MG63 (cell line): Measurements from ENCODE around the gene ITGAD. TPM values are rescaled to one million over a fixed set of nuclear protein-coding genes. Genes with fewer than 3 reads are reported as not detected.
A peak's percentile ranks its signal among the peaks of the same experiment; 100 is the strongest.

Source experiments
- DNase-seq: peaks from one replicate; pipeline ENCODE4 v3.0.0-alpha.2; 2020
- H3K27me3 ChIP-seq: fragments of 250-450 bp; sonication (Bioruptor Pico); 2 replicates; pipeline ENCODE4 v1.5.1; 2020; ENCODE audit warnings: mild to moderate bottlenecking, moderate library complexity
- H3K36me3 ChIP-seq: fragments of 250-450 bp; sonication (Bioruptor Pico); 2 replicates; pipeline ENCODE4 v1.5.1; 2020; ENCODE audit warnings: mild to moderate bottlenecking, moderate library complexity
- H3K4me3 ChIP-seq: fragments of 250-450 bp; sonication (Bioruptor Pico); 2 replicates; pipeline ENCODE4 v1.5.1; 2020; ENCODE audit warnings: mild to moderate bottlenecking, moderate library complexity
- H3K9me3 ChIP-seq: fragments of 250-450 bp; sonication (Bioruptor Pico); 2 replicates; pipeline ENCODE4 v1.5.1; 2020; ENCODE audit warnings: mild to moderate bottlenecking, moderate library complexity
- total RNA-seq: library from RNA; depleted of rRNA; stranded (reverse); fragments of >200 nt; shearing (Covaris generic); gene quantifications from 2 replicates; pipeline ENCODE4 v1.2.3, GENCODE V29; 2014; ENCODE audit warnings: low replicate concordance; rRNA removed

ITGAD gene
- total RNA-seq: not detected in 2 replicates

GRCh38 chr16:31393056-31393455, at the start of gene ITGAD:
Gene ITGAD (plus strand): TSS chr16:31393335. CDS start chr16:31393361, 26 bp downstream.
- H3K36me3 ChIP-seq: no peaks in the 10 kb centered on the region
- H3K9me3 ChIP-seq: no peaks in the 10 kb centered on the region
- no peak for DNase-seq
- H3K27me3 ChIP-seq: peaks cover 33% of the 10 kb centered on the region
- H3K4me3 ChIP-seq: no peak within 1 kb of the TSS

- Histone ChIP-seq H3K27me3 (peaks cover 6% of the 10 kb centered on the region), H3K4me3 (no peak overlapping the region), H3K36me3 (no peaks in the 10 kb centered on the region), H3K9me3 (no peaks in the 10 kb centered on the region)
- no peak for DNase-seq
These were observed 48.4 kb upstream of the ITGAD start for GRCh38 chr16:31344712-31345111.

GRCh38 chr16:31347445-31347844, 45.7 kb upstream of the ITGAD start:
- Histone ChIP-seq H3K27me3 (no peaks in the 10 kb centered on the region; the same call in 1 of the 2 replicates), H3K36me3 (no peaks in the 10 kb centered on the region), H3K4me3 (no peak overlapping the region), H3K9me3 (no peaks in the 10 kb centered on the region)
- DNase-seq: no peak

- H3K9me3 ChIP-seq: no peaks in the 10 kb centered on the region
- H3K27me3 ChIP-seq: no peaks in the 10 kb centered on the region; the same call in 1 of the 2 replicates
- DNase-seq: no peak
- no peak overlapping the region for H3K4me3 ChIP-seq
- no peaks in the 10 kb centered on the region for H3K36me3 ChIP-seq
These were observed 44.6 kb upstream of the ITGAD start for GRCh38 chr16:31348579-31348978.

GRCh38 chr16:31350275-31351005, 42.7 kb upstream of the ITGAD start:
- H3K27me3 ChIP-seq: no peaks in the 10 kb centered on the region; the same call in 1 of the 2 replicates
- H3K9me3 ChIP-seq: no peaks in the 10 kb centered on the region
- DNase-seq: no peak
- no peak overlapping the region for H3K4me3 ChIP-seq
- no peaks in the 10 kb centered on the region for H3K36me3 ChIP-seq

- no peaks in the 10 kb centered on the region for H3K36me3 ChIP-seq
- DNase-seq: no peak
- no peaks in the 10 kb centered on the region for H3K9me3 ChIP-seq
- H3K27me3 ChIP-seq: no peaks in the 10 kb centered on the region; the same call in 1 of the 2 replicates
- H3K4me3 ChIP-seq: no peak overlapping the region
These were observed 41.7 kb upstream of the ITGAD start for GRCh38 chr16:31351246-31351941.

GRCh38 chr16:31351942-31352325, 41.2 kb upstream of the ITGAD start:
- Histone ChIP-seq H3K4me3 (no peak overlapping the region), H3K27me3 (no peaks in the 10 kb centered on the region; the same call in 1 of the 2 replicates), H3K9me3 (no peaks in the 10 kb centered on the region), H3K36me3 (no peaks in the 10 kb centered on the region)
- no peak for DNase-seq

- no peaks in the 10 kb centered on the region for H3K9me3 ChIP-seq
- no peak for DNase-seq
- H3K4me3 ChIP-seq: no peak overlapping the region
- no peaks in the 10 kb centered on the region; the same call in 1 of the 2 replicates for H3K27me3 ChIP-seq
- no peaks in the 10 kb centered on the region for H3K36me3 ChIP-seq
These were observed 40.6 kb upstream of the ITGAD start for GRCh38 chr16:31352376-31353115.

- Histone ChIP-seq H3K36me3 (no peaks in the 10 kb centered on the region), H3K27me3 (no peaks in the 10 kb centered on the region; the same call in 1 of the 2 replicates), H3K4me3 (no peak within 1 kb of the TSS), H3K9me3 (no peaks in the 10 kb centered on the region)
- peak; percentile 76 for DNase-seq
These were observed 38.5 kb upstream of the ITGAD start, which contains the start of gene ITGAX for GRCh38 chr16:31354394-31355291. Gene ITGAX (plus strand): TSS chr16:31355176. CDS start chr16:31355255, 79 bp downstream.

- Histone ChIP-seq H3K4me3 (no peak overlapping the region), H3K27me3 (no peaks in the 10 kb centered on the region; the same call in 1 of the 2 replicates), H3K36me3 (no peaks in the 10 kb centered on the region), H3K9me3 (no peaks in the 10 kb centered on the region)
- DNase-seq: no peak
These were observed 37.6 kb upstream of the ITGAD start for GRCh38 chr16:31355431-31356100.

- no peak overlapping the region for H3K4me3 ChIP-seq
- no peak for DNase-seq
- no peaks in the 10 kb centered on the region for H3K9me3 ChIP-seq
- H3K27me3 ChIP-seq: no peaks in the 10 kb centered on the region
- no peaks in the 10 kb centered on the region for H3K36me3 ChIP-seq
These were observed 36.4 kb upstream of the ITGAD start for GRCh38 chr16:31356566-31357323.

- Histone ChIP-seq H3K36me3 (no peaks in the 10 kb centered on the region), H3K9me3 (no peaks in the 10 kb centered on the region), H3K27me3 (no peaks in the 10 kb centered on the region), H3K4me3 (no peak overlapping the region)
- no peak for DNase-seq
These were observed 35.6 kb upstream of the ITGAD start for GRCh38 chr16:31357324-31358109.

- Histone ChIP-seq H3K4me3 (no peak overlapping the region), H3K36me3 (no peaks in the 10 kb centered on the region), H3K27me3 (no peaks in the 10 kb centered on the region), H3K9me3 (no peaks in the 10 kb centered on the region)
- no peak for DNase-seq
These were observed 32.9 kb upstream of the ITGAD start for GRCh38 chr16:31360251-31360650.
